Activated T-helper 1 cell treated with Interleukin-2 at 50 U/mL for 16 hours (primary cell): ENCODE results near the gene FBXL17.

ENCODE experiments used
- DNase-seq: peaks from one replicate; pipeline ENCODE4 v3.0.0-alpha.2; 2020; ENCODE audit warnings: low read depth

The FBXL17 gene

GRCh38 chr5:107990881-107991810 is 390.8 kb downstream of the FBXL17 start:
- no peak for DNase-seq

- no peak for DNase-seq
Observed at GRCh38 chr5:107985144-107985543, 396.8 kb downstream of the FBXL17 start.

- no peak for DNase-seq
Observed at GRCh38 chr5:107982703-107983425, 399.0 kb downstream of the FBXL17 start.

GRCh38 chr5:107980923-107981692 is 400.8 kb downstream of the FBXL17 start:
- DNase-seq: no peak

- no peak for DNase-seq
Observed at GRCh38 chr5:107979900-107980299, 402.0 kb downstream of the FBXL17 start.

- no peak for DNase-seq
Observed at GRCh38 chr5:107979291-107979690, 402.6 kb downstream of the FBXL17 start.

- no peak for DNase-seq
Observed at GRCh38 chr5:107977550-107978071, 404.3 kb downstream of the FBXL17 start.

GRCh38 chr5:107975568-107975967 is 406.3 kb downstream of the FBXL17 start:
- no peak for DNase-seq

GRCh38 chr5:107971846-107972245 is 410.1 kb downstream of the FBXL17 start:
- no peak for DNase-seq

- DNase-seq: no peak
Observed at GRCh38 chr5:107969847-107970246, 412.1 kb downstream of the FBXL17 start.

- DNase-seq: no peak
Observed at GRCh38 chr5:107968998-107969397, 412.9 kb downstream of the FBXL17 start.

GRCh38 chr5:107968406-107968843 is 413.5 kb downstream of the FBXL17 start:
- no peak for DNase-seq

- no peak for DNase-seq
Observed at GRCh38 chr5:107966201-107966600, 415.7 kb downstream of the FBXL17 start.

- no peak for DNase-seq
Observed at GRCh38 chr5:107964722-107965121, 417.2 kb downstream of the FBXL17 start.

GRCh38 chr5:107959573-107960279 is 422.2 kb downstream of the FBXL17 start:
- no peak for DNase-seq

- DNase-seq: no peak
Observed at GRCh38 chr5:107958861-107959260, 423.0 kb downstream of the FBXL17 start.

- no peak for DNase-seq
Observed at GRCh38 chr5:107958432-107958831, 423.5 kb downstream of the FBXL17 start.

- no peak for DNase-seq
Observed at GRCh38 chr5:107957051-107957450, 424.8 kb downstream of the FBXL17 start.

- no peak for DNase-seq
Observed at GRCh38 chr5:107955321-107955720, 426.6 kb downstream of the FBXL17 start.

- DNase-seq: no peak
Observed at GRCh38 chr5:107954254-107954653, 427.6 kb downstream of the FBXL17 start.

GRCh38 chr5:107952450-107952849 is 429.4 kb downstream of the FBXL17 start:
- DNase-seq: no peak
